ENCODE results near the gene NPR2. TPM values are rescaled to one million over a fixed set of nuclear protein-coding genes. Genes with fewer than 3 reads are reported as not detected.

The NPR2 gene
- total and polyA plus RNA-seq, 2 of the 13 experiments (the other 11 are each of a cell fraction or from before 2014, with no cell fraction given): 7.4 to 9.4 TPM

GRCh38 chr9:35813434-35814105 lies 22.2 kb downstream of the NPR2 start (continued):
- TF ChIP-seq MED8 (CRISPR knock-in tag; IDR thresholded peaks at IDR 0.05; ENCODE audit: insufficient replicate concordance) (no peak), KDM6A (CRISPR knock-in tag; IDR thresholded peaks at IDR 0.05; ENCODE audit: low read depth) (no peak), DRAP1 (CRISPR knock-in tag; IDR thresholded peaks at IDR 0.05) (no peak), ZBTB44 (CRISPR knock-in tag; IDR thresholded peaks at IDR 0.05) (no peak), TERF1 (CRISPR knock-in tag; IDR thresholded peaks at IDR 0.05) (no peak), SP140L (CRISPR knock-in tag; IDR thresholded peaks at IDR 0.05; ENCODE audit: borderline replicate concordance) (no peak), TARDBP (CRISPR knock-in tag; IDR thresholded peaks at IDR 0.05) (no peak), ZNF282 (IDR thresholded peaks at IDR 0.05; ENCODE audit: partially characterized antibody) (no peak), ZC3H13 (CRISPR knock-in tag; IDR thresholded peaks at IDR 0.05) (no peak), SCMH1 (CRISPR knock-in tag; IDR thresholded peaks at IDR 0.05; ENCODE audit: borderline replicate concordance) (no peak), NFYC (CRISPR knock-in tag; IDR thresholded peaks at IDR 0.05) (no peak), DR1 (CRISPR knock-in tag; IDR thresholded peaks at IDR 0.05) (no peak), IRX3 (CRISPR knock-in tag; IDR thresholded peaks at IDR 0.05; ENCODE audit: borderline replicate concordance, low read depth) (0 out of 2 replicates have a peak, but pooled peaks have one; percentile 28), ISX (CRISPR knock-in tag; conservative IDR thresholded peaks at IDR 0.05) (no peak)
